H1 (cell line): ENCODE data around the gene BCAP31. TPM values are rescaled to one million over a fixed set of nuclear protein-coding genes. Genes with fewer than 3 reads are reported as not detected.

Experiments
- ATF2 ChIP-seq: IDR thresholded peaks from 2 replicates; pipeline ENCODE4 v1.6.1; 2012; ENCODE audit warnings: low read length, inconsistent platforms
- CEBPB ChIP-seq: IDR thresholded peaks from 2 replicates; pipeline ENCODE4 v1.6.1; 2012; ENCODE audit warnings: low read depth, low read length
- POU5F1 ChIP-seq: IDR thresholded peaks from 2 replicates; pipeline ENCODE4 v1.6.1; 2011; ENCODE audit warnings: low read depth, mild to moderate bottlenecking, low read length, moderate library complexity
- SP1 ChIP-seq: IDR thresholded peaks from 2 replicates; pipeline ENCODE4 v1.6.1; 2011; ENCODE audit warnings: low read depth, low read length
- polyA plus RNA-seq, 7 experiments: library from polyadenylated mRNA; depleted of rRNA in 3 of 7; stranded (reverse) in 5 of 7; unstranded in 2 of 7; fragments of >200 nt in 5 of 7; fragments of 200-250 nt in 2 of 7; gene quantifications; 1 replicate in 5 of 7; 2 replicates in 1 of 7; 4 replicates in 1 of 7; pipeline versions ENCODE4 v1.2.1 to v1.2.3, GENCODE V29; 2011 to 2013; ENCODE audit warnings: missing spikeins in 2 of 7, mixed read lengths in 2 of 7
- total RNA-seq: library from RNA; stranded (reverse); fragmentation: NEBNext Ultra II Directional; extraction: Animal tissue kit (Norgen Biotek cat#: 25700); gene quantifications from 2 replicates; pipeline ENCODE4 v1.2.1, GENCODE V29; 2021
- TF ChIP-seq, protein P1 (sequence below), 3 experiments: IDR thresholded peaks; 1 replicate in 2 of 3; 2 replicates in 1 of 3; pipeline versions ENCODE4 v1.5.1 to v1.6.1; 2011; ENCODE audit warnings: low read length in 3 of 3, mild to moderate bottlenecking in 3 of 3, inconsistent platforms in 2 of 3, low read depth in 1 of 3, moderate library complexity in 1 of 3; ENCODE audit not compliant: insufficient read depth in 1 of 3; ENCODE audit errors: control extremely low read depth in 1 of 3

The BCAP31 gene
- total and polyA plus RNA-seq, 2 of the 8 experiments (the other 6 are each of a cell fraction or from before 2014, with no cell fraction given): 136 to 159 TPM

DNA sequence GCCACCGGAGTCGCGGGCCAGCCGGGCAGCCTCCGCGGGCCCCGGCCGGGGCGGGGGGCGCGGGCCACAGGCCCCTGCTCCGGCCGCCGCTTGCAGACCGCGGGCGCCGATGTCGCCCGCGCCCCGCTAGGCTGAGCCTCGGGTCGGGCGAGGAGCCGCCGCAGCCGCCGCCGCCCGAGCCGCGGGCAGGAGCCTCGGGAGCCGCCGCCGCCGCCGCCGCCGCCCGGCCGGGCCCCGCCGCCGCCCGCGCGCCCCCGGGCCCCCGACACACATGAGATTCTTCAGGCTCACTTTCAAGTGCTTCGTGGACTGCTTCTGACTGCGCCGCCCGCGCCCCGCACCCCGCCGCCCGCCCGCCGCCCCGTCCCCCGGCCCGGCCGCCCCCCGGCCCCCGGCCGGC, 36.1 kb downstream of the BCAP31 start (continued):
- TF ChIP-seq, protein P1, sequence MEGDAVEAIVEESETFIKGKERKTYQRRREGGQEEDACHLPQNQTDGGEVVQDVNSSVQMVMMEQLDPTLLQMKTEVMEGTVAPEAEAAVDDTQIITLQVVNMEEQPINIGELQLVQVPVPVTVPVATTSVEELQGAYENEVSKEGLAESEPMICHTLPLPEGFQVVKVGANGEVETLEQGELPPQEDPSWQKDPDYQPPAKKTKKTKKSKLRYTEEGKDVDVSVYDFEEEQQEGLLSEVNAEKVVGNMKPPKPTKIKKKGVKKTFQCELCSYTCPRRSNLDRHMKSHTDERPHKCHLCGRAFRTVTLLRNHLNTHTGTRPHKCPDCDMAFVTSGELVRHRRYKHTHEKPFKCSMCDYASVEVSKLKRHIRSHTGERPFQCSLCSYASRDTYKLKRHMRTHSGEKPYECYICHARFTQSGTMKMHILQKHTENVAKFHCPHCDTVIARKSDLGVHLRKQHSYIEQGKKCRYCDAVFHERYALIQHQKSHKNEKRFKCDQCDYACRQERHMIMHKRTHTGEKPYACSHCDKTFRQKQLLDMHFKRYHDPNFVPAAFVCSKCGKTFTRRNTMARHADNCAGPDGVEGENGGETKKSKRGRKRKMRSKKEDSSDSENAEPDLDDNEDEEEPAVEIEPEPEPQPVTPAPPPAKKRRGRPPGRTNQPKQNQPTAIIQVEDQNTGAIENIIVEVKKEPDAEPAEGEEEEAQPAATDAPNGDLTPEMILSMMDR (IDR thresholded peaks at IDR 0.05; ENCODE audit: control extremely low read depth in 1 of 3, insufficient read depth in 1 of 3, low read depth in 1 of 3, low read length in 3 of 3): no peak
- TF ChIP-seq ATF2 (no peak), SP1 (no peak), POU5F1 (no peak), CEBPB (no peak)
